ENCODE measurements around the gene SPOPL.

- TF ChIP-seq EZH2 (IDR thresholded peaks at IDR 0.05; ENCODE audit: borderline replicate concordance, low read depth, low read length, poor library complexity, severe bottlenecking): no peak
- no peak for TF ChIP-seq CTCF (conservative IDR thresholded peaks at IDR 0.05; ENCODE audit: low read depth, low read length)
Observed at GRCh38 chr2:138554123-138554522, 52.6 kb downstream of the SPOPL start.
